Measurements from ENCODE around the gene PDGFB.
A peak's percentile ranks its signal among the peaks of the same experiment; 100 is the strongest.

Gene PDGFB

GRCh38 chr22:39245130-39246039 is 603 bp upstream of the PDGFB start:
- Histone ChIP-seq H3K4me1 (ENCODE audit: control insufficient read depth, insufficient read depth, low read length, poor library complexity, severe bottlenecking) (peaks cover 24% of the 10 kb centered on the region), H3K27ac (ENCODE audit: low read depth, low read length, severe bottlenecking) (no peak overlapping the region), H3K9me3 (ENCODE audit: control insufficient read depth, low read length) (no peaks in the 10 kb centered on the region), H3K36me3 (ENCODE audit: control insufficient read depth, insufficient read depth, low read length) (no peaks in the 10 kb centered on the region), H3K4me3 (ENCODE audit: extremely low read depth, insufficient read depth, low read length, poor library complexity, severe bottlenecking) (peak overlapping the region; percentile 60)
- WGBS, 2 experiments (ENCODE audit: insufficient coverage in 2 of 2) = 57 to 62% methylated on average over 17 to 22 of the region's 22 CpGs

- Histone ChIP-seq H3K9me3 (ENCODE audit: control insufficient read depth, low read length) (no peaks in the 10 kb centered on the region), H3K36me3 (ENCODE audit: control insufficient read depth, insufficient read depth, low read length) (no peaks in the 10 kb centered on the region), H3K4me1 (ENCODE audit: control insufficient read depth, insufficient read depth, low read length, poor library complexity, severe bottlenecking) (peaks cover 23% of the 10 kb centered on the region), H3K4me3 (ENCODE audit: extremely low read depth, insufficient read depth, low read length, poor library complexity, severe bottlenecking) (peak overlapping the region; percentile 60), H3K27ac (ENCODE audit: low read depth, low read length, severe bottlenecking) (no peak overlapping the region)
- 0% methylated on average over 19 to 24 of the region's 30 CpGs for WGBS, 2 experiments (ENCODE audit: insufficient coverage in 2 of 2)
Observed at GRCh38 chr22:39244136-39244495, 666 bp downstream of the PDGFB start.

- Histone ChIP-seq H3K36me3 (ENCODE audit: control insufficient read depth, insufficient read depth, low read length) (no peaks in the 10 kb centered on the region), H3K27ac (ENCODE audit: low read depth, low read length, severe bottlenecking) (no peak overlapping the region), H3K4me3 (ENCODE audit: extremely low read depth, insufficient read depth, low read length, poor library complexity, severe bottlenecking) (peak overlapping the region; percentile 60), H3K9me3 (ENCODE audit: control insufficient read depth, low read length) (no peaks in the 10 kb centered on the region), H3K4me1 (ENCODE audit: control insufficient read depth, insufficient read depth, low read length, poor library complexity, severe bottlenecking) (peaks cover 23% of the 10 kb centered on the region)
- 0 to 1% methylated on average over 31 to 38 of the region's 65 CpGs for WGBS, 2 experiments (ENCODE audit: insufficient coverage in 2 of 2)
Observed at GRCh38 chr22:39243439-39244135, 1.2 kb downstream of the PDGFB start.

GRCh38 chr22:39242595-39243438 is 2.0 kb downstream of the PDGFB start:
- 0 to 1% methylated on average over 45 to 63 of the region's 78 CpGs for WGBS, 2 experiments (ENCODE audit: insufficient coverage in 2 of 2)
- Histone ChIP-seq H3K4me3 (ENCODE audit: extremely low read depth, insufficient read depth, low read length, poor library complexity, severe bottlenecking) (peak overlapping the region; percentile 60), H3K9me3 (ENCODE audit: control insufficient read depth, low read length) (no peaks in the 10 kb centered on the region), H3K4me1 (ENCODE audit: control insufficient read depth, insufficient read depth, low read length, poor library complexity, severe bottlenecking) (peaks cover 23% of the 10 kb centered on the region), H3K36me3 (ENCODE audit: control insufficient read depth, insufficient read depth, low read length) (no peaks in the 10 kb centered on the region), H3K27ac (ENCODE audit: low read depth, low read length, severe bottlenecking) (no peak overlapping the region)

GRCh38 chr22:39241794-39242594 is 2.8 kb downstream of the PDGFB start:
- Histone ChIP-seq H3K4me1 (ENCODE audit: control insufficient read depth, insufficient read depth, low read length, poor library complexity, severe bottlenecking) (peaks cover 30% of the 10 kb centered on the region), H3K9me3 (ENCODE audit: control insufficient read depth, low read length) (no peaks in the 10 kb centered on the region), H3K4me3 (ENCODE audit: extremely low read depth, insufficient read depth, low read length, poor library complexity, severe bottlenecking) (peak overlapping the region; percentile 60), H3K27ac (ENCODE audit: low read depth, low read length, severe bottlenecking) (no peak overlapping the region), H3K36me3 (ENCODE audit: control insufficient read depth, insufficient read depth, low read length) (no peaks in the 10 kb centered on the region)
- 14 to 28% methylated on average over 36 to 63 of the region's 92 CpGs for WGBS, 2 experiments (ENCODE audit: insufficient coverage in 2 of 2)

GRCh38 chr22:39240831-39241793 is 3.7 kb downstream of the PDGFB start:
- 55 to 56% methylated on average over 21 to 23 of the region's 27 CpGs for WGBS, 2 experiments (ENCODE audit: insufficient coverage in 2 of 2)
- Histone ChIP-seq H3K4me1 (ENCODE audit: control insufficient read depth, insufficient read depth, low read length, poor library complexity, severe bottlenecking) (peaks cover 33% of the 10 kb centered on the region), H3K9me3 (ENCODE audit: control insufficient read depth, low read length) (no peaks in the 10 kb centered on the region), H3K36me3 (ENCODE audit: control insufficient read depth, insufficient read depth, low read length) (no peaks in the 10 kb centered on the region), H3K27ac (ENCODE audit: low read depth, low read length, severe bottlenecking) (no peak overlapping the region), H3K4me3 (ENCODE audit: extremely low read depth, insufficient read depth, low read length, poor library complexity, severe bottlenecking) (peak overlapping the region; percentile 29)

GRCh38 chr22:39239561-39240423 is 5.0 kb downstream of the PDGFB start:
- H3K9me3 ChIP-seq (ENCODE audit: control insufficient read depth, low read length) = no peaks in the 10 kb centered on the region
- no peaks in the 10 kb centered on the region for H3K36me3 ChIP-seq (ENCODE audit: control insufficient read depth, insufficient read depth, low read length)
- 92% methylated on average over 17 of the region's 20 CpGs for WGBS, 2 experiments (ENCODE audit: insufficient coverage in 2 of 2)
- peaks cover 38% of the 10 kb centered on the region for H3K4me1 ChIP-seq (ENCODE audit: control insufficient read depth, insufficient read depth, low read length, poor library complexity, severe bottlenecking)
- H3K4me3 ChIP-seq (ENCODE audit: extremely low read depth, insufficient read depth, low read length, poor library complexity, severe bottlenecking) = no peak overlapping the region
- no peak overlapping the region for H3K27ac ChIP-seq (ENCODE audit: low read depth, low read length, severe bottlenecking)

GRCh38 chr22:39238966-39239505 is 5.7 kb downstream of the PDGFB start:
- H3K4me1 ChIP-seq (ENCODE audit: control insufficient read depth, insufficient read depth, low read length, poor library complexity, severe bottlenecking) = peaks cover 46% of the 10 kb centered on the region
- no peak overlapping the region for H3K4me3 ChIP-seq (ENCODE audit: extremely low read depth, insufficient read depth, low read length, poor library complexity, severe bottlenecking)
- H3K36me3 ChIP-seq (ENCODE audit: control insufficient read depth, insufficient read depth, low read length) = no peaks in the 10 kb centered on the region
- 92 to 95% methylated on average over 10 to 12 of the region's 12 CpGs for WGBS, 2 experiments (ENCODE audit: insufficient coverage in 2 of 2)
- no peaks in the 10 kb centered on the region for H3K9me3 ChIP-seq (ENCODE audit: control insufficient read depth, low read length)
- no peak overlapping the region for H3K27ac ChIP-seq (ENCODE audit: low read depth, low read length, severe bottlenecking)

Measured in mesodermal cell (in vitro differentiated cells).